Keratinocyte (primary cell): Measurements from ENCODE around the gene AMDHD2. TPM values are rescaled to one million over a fixed set of nuclear protein-coding genes. Genes with fewer than 3 reads are reported as not detected.
A peak's percentile ranks its signal among the peaks of the same experiment; 100 is the strongest.

Source experiments
- DNase-seq: peaks from one replicate; pipeline ENCODE4 v3.0.0-alpha.2; 2011; ENCODE audit warnings: low read depth, missing footprints, low spot score
- FAIRE-seq: peaks from 2 replicates; lab custom pipeline; 2011; peaks lifted over from hg19 to GRCh38; lab: Jason Lieb, UNC
- H2AFZ ChIP-seq: 2 replicates; pipeline ENCODE4 v1.6.0; 2012; ENCODE audit warnings: low read length, control low read depth, inconsistent platforms; ENCODE audit not compliant: control insufficient read depth
- H3K27ac ChIP-seq: 2 replicates; pipeline ENCODE4 v1.5.1; 2011; ENCODE audit warnings: low read length; ENCODE audit not compliant: control insufficient read depth, insufficient read depth
- H3K27me3 ChIP-seq: 3 replicates; pipeline ENCODE4 v1.6.0; 2011; ENCODE audit warnings: low read length; ENCODE audit not compliant: control insufficient read depth, insufficient read depth; ENCODE audit errors: extremely low read depth
- H3K36me3 ChIP-seq, 2 experiments: 2 replicates in 1 of 2; 3 replicates in 1 of 2; pipeline ENCODE4 v1.5.1; 2011; ENCODE audit warnings: low read length in 2 of 2, mild to moderate bottlenecking in 1 of 2; ENCODE audit not compliant: control insufficient read depth in 2 of 2, insufficient read depth in 2 of 2; ENCODE audit errors: extremely low read depth in 1 of 2
- H3K4me1 ChIP-seq: 3 replicates; pipeline ENCODE4 v1.5.1; 2011; ENCODE audit warnings: low read length; ENCODE audit not compliant: control insufficient read depth, insufficient read depth; ENCODE audit errors: extremely low read depth
- H3K4me2 ChIP-seq: 3 replicates; pipeline ENCODE4 v1.6.0; 2011; ENCODE audit warnings: low read depth, low read length; ENCODE audit not compliant: control insufficient read depth, insufficient read depth; ENCODE audit errors: extremely low read depth
- H3K4me3 ChIP-seq, 3 experiments: fragments of 200-600 bp in 1 of 3; sonication (generic) in 1 of 3; 2 replicates in 2 of 3; 3 replicates in 1 of 3; pipeline ENCODE4 v1.5.1; 2011 to 2016; ENCODE audit warnings: low read length in 3 of 3, mild to moderate bottlenecking in 3 of 3, control low read depth in 2 of 3, inconsistent platforms in 1 of 3, low read depth in 1 of 3, mixed read lengths in 1 of 3, mixed run types in 1 of 3, moderate library complexity in 1 of 3; ENCODE audit not compliant: control insufficient read depth in 2 of 3, insufficient read depth in 2 of 3; ENCODE audit errors: extremely low read depth in 1 of 3
- H3K79me2 ChIP-seq: 2 replicates; pipeline ENCODE4 v1.6.0; 2012; ENCODE audit warnings: low read length; ENCODE audit not compliant: control insufficient read depth, insufficient read depth
- H3K9ac ChIP-seq: 3 replicates; pipeline ENCODE4 v1.6.0; 2011; ENCODE audit warnings: low read length; ENCODE audit not compliant: control insufficient read depth, insufficient read depth; ENCODE audit errors: extremely low read depth
- H3K9me1 ChIP-seq: 3 replicates; pipeline ENCODE4 v1.6.0; 2011; ENCODE audit warnings: low read length; ENCODE audit not compliant: control insufficient read depth, insufficient read depth; ENCODE audit errors: extremely low read depth
- H3K9me3 ChIP-seq: 2 replicates; pipeline ENCODE4 v1.5.1; 2012; ENCODE audit warnings: low read depth, low read length; ENCODE audit not compliant: control insufficient read depth
- H4K20me1 ChIP-seq: 3 replicates; pipeline ENCODE4 v1.6.0; 2011; ENCODE audit warnings: low read length; ENCODE audit not compliant: control insufficient read depth, insufficient read depth; ENCODE audit errors: extremely low read depth
- EZH2 ChIP-seq: IDR thresholded peaks from one replicate; pipeline ENCODE4 v1.6.1; 2012; ENCODE audit warnings: inconsistent platforms, mild to moderate bottlenecking, low read length, moderate library complexity
- dilution Hi-C: fragments of 300-500 bp; cut with MboI; formaldehyde crosslinking; loops from one replicate; pipeline ENCODE4 v1.7.0; 2020; ENCODE audit warnings: low sequenced_read_pairs; ENCODE audit not compliant: extremely low pct_ligation_motif_present
- polyA plus RNA-seq, 5 experiments: library from polyadenylated mRNA; depleted of rRNA in 3 of 5; stranded (reverse) in 3 of 5; stranded (forward) in 1 of 5; unstranded in 1 of 5; fragments of >200 nt; gene quantifications; 1 replicate in 1 of 5; 2 replicates in 3 of 5; 3 replicates in 1 of 5; pipeline versions ENCODE4 v1.2.1 to v1.2.3, GENCODE V29; 2011 to 2012; ENCODE audit warnings: missing spikeins in 2 of 5, low read depth in 1 of 5, low replicate concordance in 1 of 5
- TF ChIP-seq, protein P1 (sequence below), 3 experiments: IDR thresholded peaks in 1 of 3; conservative IDR thresholded peaks in 1 of 3; optimal IDR thresholded peaks in 1 of 3; 2 replicates in 2 of 3; 3 replicates in 1 of 3; pipeline versions ENCODE3 to v1.5.1; 2011; ENCODE audit warnings: low read length in 3 of 3, mild to moderate bottlenecking in 3 of 3, moderate library complexity in 2 of 3, control low read depth in 1 of 3, inconsistent platforms in 1 of 3; ENCODE audit not compliant: insufficient read depth in 2 of 3; ENCODE audit errors: extremely low read depth in 1 of 3

The AMDHD2 gene
- polyA plus RNA-seq, 1 donor (not counting 4 experiments of a cell fraction or from before 2014, with no cell fraction given), result 8.9 TPM

DNA sequence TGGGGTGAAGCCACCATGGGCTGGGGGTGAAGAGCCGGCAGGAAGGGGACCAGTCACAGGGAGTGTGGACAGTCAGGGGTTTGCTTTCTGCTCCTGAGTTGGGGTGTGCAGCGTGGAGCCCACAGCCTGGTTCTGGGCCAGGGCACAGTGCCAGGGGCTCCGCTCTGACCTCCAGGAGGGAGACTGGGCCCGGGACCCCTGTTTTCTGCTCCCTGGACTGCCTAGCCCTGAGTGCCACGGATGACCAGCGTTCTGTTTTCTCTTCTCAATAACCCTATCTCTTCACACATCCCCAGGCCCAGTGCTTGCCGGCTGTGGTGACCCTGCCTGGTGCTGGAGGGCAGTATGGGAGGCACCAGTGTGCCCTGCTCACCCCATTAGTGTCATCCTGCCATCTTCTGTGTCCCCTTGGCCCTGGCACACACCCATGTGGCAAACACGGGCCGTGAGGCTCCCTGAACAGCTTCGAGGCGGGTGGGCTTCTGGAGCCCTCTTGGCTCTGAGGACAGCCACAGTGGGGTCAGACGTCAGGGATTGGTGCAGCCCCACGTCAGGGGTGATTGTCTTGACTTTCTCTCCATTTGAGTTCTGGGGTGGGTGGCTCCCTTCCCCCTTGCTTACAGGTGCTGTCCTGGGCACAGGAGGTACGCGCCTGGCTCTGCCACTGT, 9.9 kb downstream of the AMDHD2 start:
- H3K36me3 ChIP-seq, result peaks cover 11 to 28% of the 10 kb centered on the region in 2 experiments
- no peak for FAIRE-seq
- H3K27ac ChIP-seq, result no peak overlapping the region

DNA sequence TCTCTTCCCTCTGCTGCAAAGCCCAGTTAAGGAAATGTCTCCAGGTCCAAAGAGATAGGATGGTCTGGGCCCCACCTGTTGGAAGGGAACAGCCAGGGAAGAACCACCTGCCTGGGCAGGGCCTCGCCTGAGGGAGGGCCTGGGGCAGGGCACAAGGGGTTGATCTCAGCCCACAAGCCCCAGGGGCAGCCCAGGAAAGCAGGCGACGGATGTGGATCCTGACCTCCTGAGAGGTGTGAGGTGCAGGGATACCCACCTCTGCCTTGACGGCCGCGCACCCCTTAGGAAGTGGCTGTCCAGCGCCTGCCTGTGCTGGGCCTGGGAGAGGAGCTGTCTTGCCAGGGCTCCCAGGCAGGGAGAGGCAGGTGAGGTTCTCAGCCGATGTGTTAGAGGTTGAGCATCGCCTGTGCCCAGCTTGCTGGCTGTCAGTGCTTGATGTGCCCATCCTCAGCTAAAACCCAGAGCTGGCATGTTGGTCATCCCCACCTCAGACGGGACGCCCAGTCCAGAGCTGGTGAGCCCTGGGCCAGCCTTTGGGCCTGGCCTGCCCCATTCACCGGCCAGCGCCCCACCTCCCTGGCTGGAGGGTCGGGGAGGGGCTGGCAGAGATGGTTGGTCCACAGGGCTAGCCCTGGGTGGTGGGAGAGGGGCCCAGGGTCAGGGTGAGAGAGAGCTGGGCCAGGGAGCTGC, 10.6 kb downstream of the AMDHD2 start:
- Histone ChIP-seq H3K27me3 (no peaks in the 10 kb centered on the region), H3K27ac (peak overlapping the region; percentile 77), H3K79me2 (no peaks in the 10 kb centered on the region), H3K9me1 (no peaks in the 10 kb centered on the region), H3K4me2 (peak overlapping the region; percentile 82), H2AFZ (no peak overlapping the region), H3K9me3 (no peaks in the 10 kb centered on the region), H3K4me1 (peaks cover 14% of the 10 kb centered on the region), H3K4me3 (no peak overlapping the region), H3K36me3 (peaks cover 11 to 28% of the 10 kb centered on the region in 2 experiments), H4K20me1 (no peaks in the 10 kb centered on the region), H3K9ac (peak overlapping the region; percentile 79)
- FAIRE-seq (no peak), DNase-seq (no peak)
- TF ChIP-seq, protein P1, sequence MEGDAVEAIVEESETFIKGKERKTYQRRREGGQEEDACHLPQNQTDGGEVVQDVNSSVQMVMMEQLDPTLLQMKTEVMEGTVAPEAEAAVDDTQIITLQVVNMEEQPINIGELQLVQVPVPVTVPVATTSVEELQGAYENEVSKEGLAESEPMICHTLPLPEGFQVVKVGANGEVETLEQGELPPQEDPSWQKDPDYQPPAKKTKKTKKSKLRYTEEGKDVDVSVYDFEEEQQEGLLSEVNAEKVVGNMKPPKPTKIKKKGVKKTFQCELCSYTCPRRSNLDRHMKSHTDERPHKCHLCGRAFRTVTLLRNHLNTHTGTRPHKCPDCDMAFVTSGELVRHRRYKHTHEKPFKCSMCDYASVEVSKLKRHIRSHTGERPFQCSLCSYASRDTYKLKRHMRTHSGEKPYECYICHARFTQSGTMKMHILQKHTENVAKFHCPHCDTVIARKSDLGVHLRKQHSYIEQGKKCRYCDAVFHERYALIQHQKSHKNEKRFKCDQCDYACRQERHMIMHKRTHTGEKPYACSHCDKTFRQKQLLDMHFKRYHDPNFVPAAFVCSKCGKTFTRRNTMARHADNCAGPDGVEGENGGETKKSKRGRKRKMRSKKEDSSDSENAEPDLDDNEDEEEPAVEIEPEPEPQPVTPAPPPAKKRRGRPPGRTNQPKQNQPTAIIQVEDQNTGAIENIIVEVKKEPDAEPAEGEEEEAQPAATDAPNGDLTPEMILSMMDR (optimal IDR thresholded peaks at IDR 0.05 in 1 of 3, IDR thresholded peaks at IDR 0.05 in 1 of 3, conservative IDR thresholded peaks at IDR 0.05 in 1 of 3; ENCODE audit: extremely low read depth in 1 of 3, insufficient read depth in 2 of 3, low read length in 3 of 3), result no peak
- TF ChIP-seq EZH2, result no peak
- dilution Hi-C loops, result no loop called here

More for the DNA sequence above, 9.9 kb downstream of the AMDHD2 start:
- Histone ChIP-seq H3K4me2 (no peak overlapping the region), H3K9ac (no peak overlapping the region), H2AFZ (no peak overlapping the region), H4K20me1 (no peaks in the 10 kb centered on the region), H3K4me1 (peaks cover 14% of the 10 kb centered on the region), H3K4me3 (no peak overlapping the region), H3K27me3 (no peaks in the 10 kb centered on the region), H3K9me1 (no peaks in the 10 kb centered on the region), H3K9me3 (no peaks in the 10 kb centered on the region), H3K79me2 (no peaks in the 10 kb centered on the region)
- no peak for TF ChIP-seq EZH2
- TF ChIP-seq, protein P1 (optimal IDR thresholded peaks at IDR 0.05 in 1 of 3, IDR thresholded peaks at IDR 0.05 in 1 of 3, conservative IDR thresholded peaks at IDR 0.05 in 1 of 3; ENCODE audit: extremely low read depth in 1 of 3, insufficient read depth in 2 of 3, low read length in 3 of 3), result no peak
- dilution Hi-C loops, result no loop called here
- no peak for DNase-seq
